GM12864 (cell line): ENCODE results near the gene PIK3C3.

ENCODE experiments used
- DNase-seq: peaks from one replicate; pipeline ENCODE4 v3.0.0-alpha.2; 2011; ENCODE audit warnings: low read depth
- H3K4me3 ChIP-seq: 2 replicates; pipeline ENCODE4 v1.5.1; 2011; ENCODE audit warnings: mild to moderate bottlenecking, low read depth, low read length, control low read depth
- TF ChIP-seq, protein P1 (sequence below): IDR thresholded peaks from 2 replicates; pipeline ENCODE4 v1.5.1; 2011; ENCODE audit warnings: low read depth, mild to moderate bottlenecking, moderate library complexity, low read length, control low read depth, inconsistent platforms; ENCODE audit errors: missing control alignments

The PIK3C3 gene

GRCh38 chr18:42082415-42083234 is 127.6 kb downstream of the PIK3C3 start:
- TF ChIP-seq, protein P1, sequence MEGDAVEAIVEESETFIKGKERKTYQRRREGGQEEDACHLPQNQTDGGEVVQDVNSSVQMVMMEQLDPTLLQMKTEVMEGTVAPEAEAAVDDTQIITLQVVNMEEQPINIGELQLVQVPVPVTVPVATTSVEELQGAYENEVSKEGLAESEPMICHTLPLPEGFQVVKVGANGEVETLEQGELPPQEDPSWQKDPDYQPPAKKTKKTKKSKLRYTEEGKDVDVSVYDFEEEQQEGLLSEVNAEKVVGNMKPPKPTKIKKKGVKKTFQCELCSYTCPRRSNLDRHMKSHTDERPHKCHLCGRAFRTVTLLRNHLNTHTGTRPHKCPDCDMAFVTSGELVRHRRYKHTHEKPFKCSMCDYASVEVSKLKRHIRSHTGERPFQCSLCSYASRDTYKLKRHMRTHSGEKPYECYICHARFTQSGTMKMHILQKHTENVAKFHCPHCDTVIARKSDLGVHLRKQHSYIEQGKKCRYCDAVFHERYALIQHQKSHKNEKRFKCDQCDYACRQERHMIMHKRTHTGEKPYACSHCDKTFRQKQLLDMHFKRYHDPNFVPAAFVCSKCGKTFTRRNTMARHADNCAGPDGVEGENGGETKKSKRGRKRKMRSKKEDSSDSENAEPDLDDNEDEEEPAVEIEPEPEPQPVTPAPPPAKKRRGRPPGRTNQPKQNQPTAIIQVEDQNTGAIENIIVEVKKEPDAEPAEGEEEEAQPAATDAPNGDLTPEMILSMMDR: no peak

GRCh38 chr18:42086288-42086687 is 131.3 kb downstream of the PIK3C3 start:
- H3K4me3 ChIP-seq: no peak overlapping the region
- TF ChIP-seq, protein P1: no peak
- DNase-seq: no peak

More at GRCh38 chr18:42082415-42083234, 127.6 kb downstream of the PIK3C3 start:
- no peak for DNase-seq
- no peak overlapping the region for H3K4me3 ChIP-seq

GRCh38 chr18:42087235-42087634 is 132.2 kb downstream of the PIK3C3 start:
- TF ChIP-seq, protein P1: no peak

GRCh38 chr18:42087876-42088275 is 132.8 kb downstream of the PIK3C3 start:
- TF ChIP-seq, protein P1: no peak
- H3K4me3 ChIP-seq: no peak overlapping the region
- DNase-seq: no peak

More at GRCh38 chr18:42087235-42087634, 132.2 kb downstream of the PIK3C3 start:
- DNase-seq: no peak
- H3K4me3 ChIP-seq: no peak overlapping the region

DNA sequence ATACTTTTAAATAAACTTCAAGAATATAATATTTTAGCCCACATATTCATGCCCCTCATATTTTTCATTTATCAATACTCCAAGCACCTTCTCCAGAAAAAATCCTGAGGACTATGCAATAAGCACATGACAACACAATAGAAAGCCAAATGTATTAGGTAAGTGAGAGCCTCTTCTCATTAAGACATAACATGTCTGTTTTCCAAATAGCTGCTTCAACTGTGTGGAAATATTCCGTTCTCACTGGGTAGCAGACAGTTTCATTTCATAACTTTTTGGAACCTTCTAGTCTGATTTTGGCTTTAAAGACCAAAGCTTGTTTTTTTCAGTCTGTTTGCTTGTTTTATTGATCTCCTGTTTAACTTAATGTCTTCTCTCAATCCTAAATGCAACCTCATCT is 137.8 kb downstream of the PIK3C3 start:
- no peak overlapping the region for H3K4me3 ChIP-seq
- no peak for DNase-seq
- TF ChIP-seq, protein P1: no peak

GRCh38 chr18:42094875-42095274 is 139.8 kb downstream of the PIK3C3 start:
- TF ChIP-seq, protein P1: no peak
- no peak overlapping the region for H3K4me3 ChIP-seq
- DNase-seq: no peak
